Fibroblast of lung (primary cell): ENCODE results near the gene DIP2C. TPM values are rescaled to one million over a fixed set of nuclear protein-coding genes. Genes with fewer than 3 reads are reported as not detected.
A peak's percentile ranks its signal among the peaks of the same experiment; 100 is the strongest.

Source experiments
- DNase-seq, 2 donors: peaks; one replicate each; pipeline versions ENCODE4 v3.0.0 to v3.0.0-alpha.2; 2010; ENCODE audit warnings: low read depth in 2 of 2
- H2AFZ ChIP-seq: 2 replicates; pipeline ENCODE4 v1.5.1; 2012; ENCODE audit warnings: low read length, control low read depth, inconsistent platforms
- H3K27ac ChIP-seq: 2 replicates; pipeline ENCODE4 v1.5.1; 2011; ENCODE audit warnings: low read length, control low read depth; ENCODE audit not compliant: insufficient read depth
- H3K27me3 ChIP-seq: 2 replicates; pipeline ENCODE4 v1.5.1; 2011; ENCODE audit warnings: mild to moderate bottlenecking, low read length; ENCODE audit not compliant: control insufficient read depth, insufficient read depth
- H3K36me3 ChIP-seq: 2 replicates; pipeline ENCODE4 v1.5.1; 2011; ENCODE audit warnings: low read length; ENCODE audit not compliant: control insufficient read depth, insufficient read depth
- H3K4me1 ChIP-seq: 2 replicates; pipeline ENCODE4 v1.5.1; 2011; ENCODE audit warnings: low read length; ENCODE audit not compliant: control insufficient read depth, insufficient read depth; ENCODE audit errors: extremely low read depth
- H3K4me2 ChIP-seq: 2 replicates; pipeline ENCODE4 v1.5.1; 2011; ENCODE audit warnings: low read length, control low read depth; ENCODE audit not compliant: insufficient read depth; ENCODE audit errors: extremely low read depth
- H3K4me3 ChIP-seq, 4 experiments: fragments of 200-600 bp in 1 of 4; sonication (generic) in 1 of 4; replicated peaks in 1 of 4; 2 replicates each; pipeline ENCODE4 v1.5.1; 2011 to 2016; ENCODE audit warnings: low read length in 4 of 4, low read depth in 3 of 4, mild to moderate bottlenecking in 3 of 4, control low read depth in 2 of 4, inconsistent platforms in 1 of 4, mixed read lengths in 1 of 4; ENCODE audit not compliant: insufficient read depth in 1 of 4; ENCODE audit errors: control extremely low read depth in 1 of 4
- H3K79me2 ChIP-seq: 2 replicates; pipeline ENCODE4 v1.5.1; 2012; ENCODE audit warnings: mild to moderate bottlenecking, low read length, inconsistent platforms; ENCODE audit not compliant: control insufficient read depth, insufficient read depth
- H3K9ac ChIP-seq: 2 replicates; pipeline ENCODE4 v1.5.1; 2011; ENCODE audit warnings: mild to moderate bottlenecking, low read length, control low read depth; ENCODE audit not compliant: insufficient read depth
- H3K9me3 ChIP-seq: 2 replicates; pipeline ENCODE4 v1.5.1; 2012; ENCODE audit warnings: low read depth, low read length; ENCODE audit not compliant: control insufficient read depth, insufficient read depth
- H4K20me1 ChIP-seq: 2 replicates; pipeline ENCODE4 v1.5.1; 2011; ENCODE audit warnings: low read length; ENCODE audit not compliant: control insufficient read depth, insufficient read depth; ENCODE audit errors: extremely low read depth
- CTCF ChIP-seq, 2 donors: IDR thresholded peaks in 1 of 2; conservative IDR thresholded peaks in 1 of 2; 1 replicate in 1 of 2; 2 replicates in 1 of 2; pipeline ENCODE4 v1.5.1; 2011 to 2012; ENCODE audit warnings: low read length in 2 of 2, control low read depth in 1 of 2, inconsistent platforms in 1 of 2, low read depth in 1 of 2, mild to moderate bottlenecking in 1 of 2
- EZH2 ChIP-seq: IDR thresholded peaks from 2 replicates; pipeline ENCODE4 v1.5.1; 2012; ENCODE audit warnings: low read length, control low read depth, mild to moderate bottlenecking; ENCODE audit errors: missing control alignments
- polyA plus RNA-seq, 2 donors: library from polyadenylated mRNA; depleted of rRNA in 1 of 2; stranded (reverse) in 1 of 2; unstranded in 1 of 2; fragments of >200 nt; gene quantifications; 2 replicates each; pipeline ENCODE4 v1.2.1, GENCODE V29; 2011 to 2012; ENCODE audit warnings: missing spikeins in 1 of 2
- total RNA-seq: library from RNA; depleted of rRNA; stranded (reverse); fragments of >200 nt; gene quantifications from 2 replicates; pipeline ENCODE4 v1.2.1, GENCODE V29; 2014

The DIP2C gene
- total and polyA plus RNA-seq, 2 donors (not counting 1 experiment from before 2014, with no cell fraction given) = 10.7 to 18.3 TPM

- H3K27me3 ChIP-seq = no peaks in the 10 kb centered on the region
- peak; percentile 9 to 54 for DNase-seq
- no peak overlapping the region for H3K4me2 ChIP-seq
- peaks cover 4% of the 10 kb centered on the region for H3K36me3 ChIP-seq
- no peaks in the 10 kb centered on the region for H4K20me1 ChIP-seq
- H3K79me2 ChIP-seq = no peaks in the 10 kb centered on the region
- TF ChIP-seq EZH2 = no peak
- TF ChIP-seq CTCF (conservative IDR thresholded peaks at IDR 0.05 in 1 of 2, IDR thresholded peaks at IDR 0.05 in 1 of 2; ENCODE audit: low read depth in 1 of 2, low read length in 2 of 2) = no peak
- no peaks in the 10 kb centered on the region for H3K4me1 ChIP-seq
- H2AFZ ChIP-seq = no peak overlapping the region
- no peak overlapping the region for H3K4me3 ChIP-seq
- H3K27ac ChIP-seq = no peak overlapping the region
- H3K9ac ChIP-seq = no peak overlapping the region
- H3K9me3 ChIP-seq = no peaks in the 10 kb centered on the region
Observed at GRCh38 chr10:416091-416515, 273.4 kb downstream of the DIP2C start.

- H3K36me3 ChIP-seq = peaks cover 4% of the 10 kb centered on the region
- no peak overlapping the region for H3K27ac ChIP-seq
- no peak for TF ChIP-seq CTCF (conservative IDR thresholded peaks at IDR 0.05 in 1 of 2, IDR thresholded peaks at IDR 0.05 in 1 of 2; ENCODE audit: low read depth in 1 of 2, low read length in 2 of 2)
- TF ChIP-seq EZH2 = no peak
- no peak overlapping the region for H3K4me3 ChIP-seq
- H3K27me3 ChIP-seq = no peaks in the 10 kb centered on the region
- H3K4me1 ChIP-seq = no peaks in the 10 kb centered on the region
- no peak overlapping the region for H3K4me2 ChIP-seq
- no peaks in the 10 kb centered on the region for H3K9me3 ChIP-seq
- no peak for DNase-seq
- no peaks in the 10 kb centered on the region for H4K20me1 ChIP-seq
- H3K9ac ChIP-seq = no peak overlapping the region
- no peak overlapping the region for H2AFZ ChIP-seq
- no peaks in the 10 kb centered on the region for H3K79me2 ChIP-seq
Observed at GRCh38 chr10:413662-414071, 275.8 kb downstream of the DIP2C start.

GRCh38 chr10:412109-412508, 277.4 kb downstream of the DIP2C start:
- H3K4me2 ChIP-seq = no peak overlapping the region
- peaks cover 4% of the 10 kb centered on the region for H3K36me3 ChIP-seq
- H3K4me3 ChIP-seq = no peak overlapping the region
- no peaks in the 10 kb centered on the region for H4K20me1 ChIP-seq
- DNase-seq = peak in 1 of 2 donors; percentile 26
- H3K27ac ChIP-seq = no peak overlapping the region
- H3K27me3 ChIP-seq = no peaks in the 10 kb centered on the region
- no peak overlapping the region for H3K9ac ChIP-seq
- no peaks in the 10 kb centered on the region for H3K4me1 ChIP-seq
- no peaks in the 10 kb centered on the region for H3K9me3 ChIP-seq
- H3K79me2 ChIP-seq = no peaks in the 10 kb centered on the region
- no peak overlapping the region for H2AFZ ChIP-seq
- TF ChIP-seq EZH2 (no peak), CTCF (conservative IDR thresholded peaks at IDR 0.05 in 1 of 2, IDR thresholded peaks at IDR 0.05 in 1 of 2; ENCODE audit: low read depth in 1 of 2, low read length in 2 of 2) (no peak)
